Retinal pigment epithelial cell (primary cell): Measurements from ENCODE around the gene PKD2.

Experiments used
- DNase-seq: peaks from one replicate; pipeline ENCODE4 v3.0.0-alpha.2; 2010; ENCODE audit warnings: low read depth
- H3K4me3 ChIP-seq: 2 replicates; pipeline ENCODE4 v1.5.1; 2011; ENCODE audit warnings: mild to moderate bottlenecking, low read length, control low read depth, moderate library complexity
- TF ChIP-seq, protein P1 (sequence below): conservative IDR thresholded peaks from 2 replicates; pipeline ENCODE4 v1.5.1; 2011; ENCODE audit warnings: low read depth, low read length, control low read depth, inconsistent platforms

The PKD2 gene

DNA sequence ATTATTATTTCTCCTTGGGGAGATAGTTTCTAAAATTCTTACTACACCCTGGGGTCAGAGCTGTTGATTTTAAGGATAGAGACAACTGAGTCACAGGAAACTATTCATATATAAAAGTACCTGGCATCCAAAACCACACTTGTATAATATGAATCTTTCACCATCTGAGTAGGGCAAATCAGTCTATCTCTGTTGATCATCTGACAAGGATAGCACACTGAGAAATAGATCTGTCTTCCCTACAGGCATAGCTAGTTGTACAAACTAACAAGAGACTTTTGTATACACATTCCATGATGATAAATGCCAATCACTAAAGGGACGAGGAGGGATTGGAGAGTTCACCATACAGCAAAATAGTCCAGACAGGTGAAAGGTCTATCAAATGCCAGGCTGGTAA lies 30.0 kb downstream of the PKD2 start:
- no peak overlapping the region for H3K4me3 ChIP-seq
- TF ChIP-seq, protein P1, sequence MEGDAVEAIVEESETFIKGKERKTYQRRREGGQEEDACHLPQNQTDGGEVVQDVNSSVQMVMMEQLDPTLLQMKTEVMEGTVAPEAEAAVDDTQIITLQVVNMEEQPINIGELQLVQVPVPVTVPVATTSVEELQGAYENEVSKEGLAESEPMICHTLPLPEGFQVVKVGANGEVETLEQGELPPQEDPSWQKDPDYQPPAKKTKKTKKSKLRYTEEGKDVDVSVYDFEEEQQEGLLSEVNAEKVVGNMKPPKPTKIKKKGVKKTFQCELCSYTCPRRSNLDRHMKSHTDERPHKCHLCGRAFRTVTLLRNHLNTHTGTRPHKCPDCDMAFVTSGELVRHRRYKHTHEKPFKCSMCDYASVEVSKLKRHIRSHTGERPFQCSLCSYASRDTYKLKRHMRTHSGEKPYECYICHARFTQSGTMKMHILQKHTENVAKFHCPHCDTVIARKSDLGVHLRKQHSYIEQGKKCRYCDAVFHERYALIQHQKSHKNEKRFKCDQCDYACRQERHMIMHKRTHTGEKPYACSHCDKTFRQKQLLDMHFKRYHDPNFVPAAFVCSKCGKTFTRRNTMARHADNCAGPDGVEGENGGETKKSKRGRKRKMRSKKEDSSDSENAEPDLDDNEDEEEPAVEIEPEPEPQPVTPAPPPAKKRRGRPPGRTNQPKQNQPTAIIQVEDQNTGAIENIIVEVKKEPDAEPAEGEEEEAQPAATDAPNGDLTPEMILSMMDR: no peak
- no peak for DNase-seq

DNA sequence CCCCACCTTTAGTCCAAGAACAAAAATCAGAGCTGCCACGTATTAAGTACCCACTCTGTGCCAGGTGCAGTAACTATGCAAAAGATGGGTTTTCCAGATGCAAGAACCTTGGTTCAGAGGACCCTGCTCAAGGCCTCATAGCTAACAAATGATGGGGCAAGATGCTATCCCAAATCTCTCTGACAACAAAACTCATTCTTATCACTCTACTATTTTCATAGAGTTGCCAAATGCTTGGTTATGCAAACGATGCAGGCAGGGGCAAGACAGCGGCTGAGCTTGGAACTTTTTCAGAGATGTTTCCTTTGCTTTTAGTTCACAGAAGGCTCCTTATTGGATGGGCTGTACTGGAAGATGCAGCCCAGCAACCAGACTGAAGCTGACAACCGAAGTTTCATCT lies 30.5 kb downstream of the PKD2 start:
- no peak overlapping the region for H3K4me3 ChIP-seq
- TF ChIP-seq, protein P1: no peak
- DNase-seq: no peak

DNA sequence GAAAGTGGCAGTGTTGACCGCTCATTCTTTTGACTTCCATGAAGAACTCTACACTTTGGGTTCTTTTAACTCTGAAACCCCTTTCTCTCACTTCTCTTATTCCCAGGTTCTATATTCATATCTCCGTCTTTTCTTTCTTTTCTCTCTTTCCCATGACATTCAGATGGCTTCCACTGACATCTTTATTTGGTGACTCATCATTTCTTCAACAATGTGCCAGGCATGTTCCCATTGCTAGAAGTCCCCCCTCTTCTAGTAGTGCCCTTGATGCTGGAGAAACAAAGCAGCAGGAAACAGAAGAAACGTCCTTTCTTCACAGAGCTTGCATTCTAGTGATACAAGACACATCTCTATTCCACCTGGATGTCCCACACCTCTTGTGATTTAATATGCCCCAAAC lies 33.3 kb downstream of the PKD2 start:
- no peak for DNase-seq
- TF ChIP-seq, protein P1: no peak
- no peak overlapping the region for H3K4me3 ChIP-seq

DNA sequence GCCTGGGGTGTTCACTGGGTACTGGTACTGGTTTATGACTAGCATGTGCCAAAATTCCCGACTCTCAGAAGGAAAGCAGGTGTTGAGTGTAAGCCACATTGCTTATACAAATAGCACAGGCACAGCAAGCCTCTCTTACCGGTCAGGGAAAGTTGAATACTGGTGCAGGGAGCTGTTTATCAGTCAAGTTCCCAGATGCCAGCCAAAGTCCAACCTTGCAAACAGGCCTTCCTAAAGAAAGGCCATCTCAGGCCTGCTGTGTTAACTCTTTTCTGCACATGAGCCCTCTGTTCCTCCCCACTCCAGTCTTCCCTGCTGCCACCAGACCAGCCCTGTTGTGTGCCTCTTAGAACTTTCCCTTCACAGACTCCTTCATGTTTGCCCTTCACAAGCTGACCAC lies 34.2 kb downstream of the PKD2 start:
- no peak for DNase-seq
- TF ChIP-seq, protein P1: no peak
- H3K4me3 ChIP-seq: no peak overlapping the region

DNA sequence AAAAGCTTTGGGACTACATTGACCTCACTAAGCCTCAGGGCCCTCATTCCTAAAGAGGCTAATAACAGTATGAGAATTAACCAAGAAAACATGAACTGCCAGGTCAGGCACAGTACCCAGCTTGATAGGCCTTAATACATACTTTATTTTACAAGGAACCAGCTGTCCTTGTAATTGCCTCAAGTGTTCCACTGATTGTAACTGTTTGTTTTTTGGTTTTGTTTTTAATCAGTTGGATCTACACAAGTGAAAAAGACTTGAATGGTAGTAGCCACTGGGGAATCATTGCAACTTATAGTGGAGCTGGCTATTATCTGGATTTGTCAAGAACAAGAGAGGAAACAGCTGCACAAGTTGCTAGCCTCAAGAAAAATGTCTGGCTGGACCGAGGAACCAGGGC lies 35.6 kb downstream of the PKD2 start:
- no peak for DNase-seq

DNA sequence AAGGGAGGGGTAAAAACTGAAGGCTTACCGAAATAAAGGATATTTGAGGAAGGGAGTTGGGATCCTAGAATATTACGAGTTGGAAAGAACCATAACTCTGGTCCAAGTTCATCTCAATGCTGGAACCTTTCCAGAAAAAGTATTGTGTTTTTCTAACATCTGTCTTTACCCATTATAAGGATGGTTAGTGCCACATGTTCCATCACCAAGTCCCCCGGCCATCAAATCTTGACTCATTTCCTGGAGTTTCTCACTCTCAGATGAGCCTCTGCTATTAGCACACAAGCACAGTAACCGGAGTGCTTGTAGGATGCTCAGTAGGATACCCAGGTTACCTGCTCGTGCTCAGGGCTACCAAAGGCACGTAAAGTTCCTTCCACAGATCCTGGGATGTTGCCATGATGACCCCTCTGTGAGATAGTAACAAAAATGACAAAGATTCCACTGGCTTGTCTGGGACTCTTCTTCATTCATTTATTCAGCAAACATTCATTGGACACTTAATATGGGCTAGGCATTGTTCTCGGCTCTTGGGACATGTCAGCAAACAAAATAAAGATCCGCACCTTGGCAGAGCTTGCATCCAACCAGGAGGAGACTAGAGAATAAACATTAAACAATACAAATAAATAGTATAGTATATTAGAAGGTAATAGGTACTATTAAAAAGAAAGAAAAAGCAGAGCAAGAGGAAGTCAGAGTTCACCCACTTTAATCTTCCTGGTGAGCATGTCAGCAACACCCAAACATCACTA lies 36.3 kb downstream of the PKD2 start:
- no peak for DNase-seq
- no peak overlapping the region for H3K4me3 ChIP-seq
- TF ChIP-seq, protein P1: no peak

More for the DNA sequence above, 35.6 kb downstream of the PKD2 start:
- TF ChIP-seq, protein P1: no peak
- no peak overlapping the region for H3K4me3 ChIP-seq

DNA sequence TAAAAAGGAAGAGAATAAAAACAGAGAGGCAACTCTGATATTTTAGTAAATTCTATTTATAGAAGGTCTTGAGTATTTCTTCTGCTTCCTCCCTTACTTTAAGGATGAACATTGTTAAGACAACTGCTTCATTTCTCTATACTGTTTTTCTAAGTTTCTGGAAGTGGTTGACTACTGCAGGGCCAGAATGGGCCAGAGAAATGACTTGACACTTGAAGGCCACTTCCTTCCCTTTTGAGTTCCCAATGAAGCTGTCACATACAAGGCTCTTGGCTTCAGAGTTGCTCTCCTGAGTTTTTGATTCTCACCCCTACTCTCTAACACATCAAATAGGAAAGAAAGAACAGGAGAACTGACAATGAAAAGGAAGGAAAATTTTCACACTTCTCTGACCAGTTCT lies 37.6 kb downstream of the PKD2 start:
- no peak for DNase-seq
- TF ChIP-seq, protein P1: no peak
- H3K4me3 ChIP-seq: no peak overlapping the region
